Measurements from ENCODE around the gene ARHGEF4. TPM values are rescaled to one million over a fixed set of nuclear protein-coding genes. Genes with fewer than 3 reads are reported as not detected.

The ARHGEF4 gene
- total RNA-seq (1 to 10 TPM; 2.7 to 6.9 TPM), polyA plus RNA-seq (1 to 10 TPM; 1.1 to 1.7 TPM)
- long read RNA-seq, donor 1, result 0 reads
- long read RNA-seq, donor 2, partial matches to known transcripts, result 0 of 1 reads
- long read RNA-seq, donor 2, other reads (novel, unspliced or antisense), result 1 of 1 reads

GRCh38 chr2:130836501-130837174 lies at the start of gene ARHGEF4:
ARHGEF4 (plus strand) TSS chr2:130836914; CDS start chr2:130836954, 40 bp downstream.
- Histone ChIP-seq H3K36me3 (ENCODE audit: control insufficient read depth in 1 of 2, insufficient read depth in 2 of 2, low read length in 1 of 2) (no peaks in the 10 kb centered on the region), H3K4me3 (ENCODE audit: low read length in 2 of 2) (peak within 1 kb of the TSS; percentile 6 to 21), H3K9me3 (ENCODE audit: control insufficient read depth, low read length) (no peaks in the 10 kb centered on the region), H3K27me3 (ENCODE audit: control insufficient read depth in 1 of 2, insufficient read depth in 2 of 2, low read length in 1 of 2) (no peaks in the 10 kb centered on the region), H3K4me1 (ENCODE audit: control insufficient read depth in 1 of 2, insufficient read depth in 2 of 2, low read length in 2 of 2) (no peaks in the 10 kb centered on the region), H3K27ac (ENCODE audit: low read depth in 1 of 2, low read length in 2 of 2) (no peak within 1 kb of the TSS)
- ATAC-seq (ENCODE audit: low FRiP score), result no peak
- WGBS, 2 donors, result 7% methylated on average over 58 to 70 of the region's 70 CpGs
- intact Hi-C loops (cut with DNase I), result no loop called here
- DNase-seq, result peak in 1 of 2 donors; percentile 29

GRCh38 chr2:130787841-130788240 lies 48.9 kb upstream of the ARHGEF4 start:
- Histone ChIP-seq H3K4me1 (ENCODE audit: control insufficient read depth in 1 of 2, insufficient read depth in 2 of 2, low read length in 2 of 2) (no peaks in the 10 kb centered on the region), H3K27ac (ENCODE audit: low read depth in 1 of 2, low read length in 2 of 2) (no peak overlapping the region), H3K9me3 (ENCODE audit: control insufficient read depth, low read length) (no peaks in the 10 kb centered on the region), H3K36me3 (ENCODE audit: control insufficient read depth in 1 of 2, insufficient read depth in 2 of 2, low read length in 1 of 2) (no peaks in the 10 kb centered on the region), H3K4me3 (ENCODE audit: low read length in 2 of 2) (no peak overlapping the region), H3K27me3 (ENCODE audit: control insufficient read depth in 1 of 2, insufficient read depth in 2 of 2, low read length in 1 of 2) (no peaks in the 10 kb centered on the region)
- intact Hi-C loops (cut with DNase I), result no loop called here
- 88% methylated on average over 17 of the region's 17 CpGs for WGBS, 2 donors
- ATAC-seq (ENCODE audit: low FRiP score), result no peak
- DNase-seq, result no peak

GRCh38 chr2:130790312-130790711 lies 46.4 kb upstream of the ARHGEF4 start:
- Histone ChIP-seq H3K9me3 (ENCODE audit: control insufficient read depth, low read length) (no peaks in the 10 kb centered on the region), H3K27ac (ENCODE audit: low read depth in 1 of 2, low read length in 2 of 2) (no peak overlapping the region), H3K4me3 (ENCODE audit: low read length in 2 of 2) (no peak overlapping the region), H3K4me1 (ENCODE audit: control insufficient read depth in 1 of 2, insufficient read depth in 2 of 2, low read length in 2 of 2) (no peaks in the 10 kb centered on the region), H3K27me3 (ENCODE audit: control insufficient read depth in 1 of 2, insufficient read depth in 2 of 2, low read length in 1 of 2) (no peaks in the 10 kb centered on the region), H3K36me3 (ENCODE audit: control insufficient read depth in 1 of 2, insufficient read depth in 2 of 2, low read length in 1 of 2) (no peaks in the 10 kb centered on the region)
- no peak for DNase-seq
- ATAC-seq (ENCODE audit: low FRiP score), result no peak
- 83 to 88% methylated on average over 2 of the region's 2 CpGs for WGBS, 2 donors
- intact Hi-C loops (cut with DNase I), result loop anchor here in 1 of 2 donors (10.0 kb wide), 1 partner anchor 416 kb away; no protein-coding TSS in a partner anchor

- H3K4me3 ChIP-seq (ENCODE audit: low read length in 2 of 2), result no peak overlapping the region
- no peaks in the 10 kb centered on the region for H3K36me3 ChIP-seq (ENCODE audit: control insufficient read depth in 1 of 2, insufficient read depth in 2 of 2, low read length in 1 of 2)
- H3K4me1 ChIP-seq (ENCODE audit: control insufficient read depth in 1 of 2, insufficient read depth in 2 of 2, low read length in 2 of 2), result no peaks in the 10 kb centered on the region
- 83 to 86% methylated on average over 9 of the region's 9 CpGs for WGBS, 2 donors
- ATAC-seq (ENCODE audit: low FRiP score) (no peak), DNase-seq (no peak)
- no peaks in the 10 kb centered on the region for H3K9me3 ChIP-seq (ENCODE audit: control insufficient read depth, low read length)
- intact Hi-C loops (cut with DNase I), result loop anchor here in 1 of 2 donors (10.0 kb wide), 1 partner anchor 416 kb away; no protein-coding TSS in a partner anchor
- H3K27ac ChIP-seq (ENCODE audit: low read depth in 1 of 2, low read length in 2 of 2), result no peak overlapping the region
- H3K27me3 ChIP-seq (ENCODE audit: control insufficient read depth in 1 of 2, insufficient read depth in 2 of 2, low read length in 1 of 2), result no peaks in the 10 kb centered on the region
These were observed 45.7 kb upstream of the ARHGEF4 start for GRCh38 chr2:130790804-130791616.

- Histone ChIP-seq H3K9me3 (ENCODE audit: control insufficient read depth, low read length) (no peaks in the 10 kb centered on the region), H3K36me3 (ENCODE audit: control insufficient read depth in 1 of 2, insufficient read depth in 2 of 2, low read length in 1 of 2) (no peaks in the 10 kb centered on the region), H3K4me3 (ENCODE audit: low read length in 2 of 2) (no peak overlapping the region), H3K27me3 (ENCODE audit: control insufficient read depth in 1 of 2, insufficient read depth in 2 of 2, low read length in 1 of 2) (no peaks in the 10 kb centered on the region), H3K27ac (ENCODE audit: low read depth in 1 of 2, low read length in 2 of 2) (no peak overlapping the region), H3K4me1 (ENCODE audit: control insufficient read depth in 1 of 2, insufficient read depth in 2 of 2, low read length in 2 of 2) (no peaks in the 10 kb centered on the region)
- no peak for ATAC-seq (ENCODE audit: low FRiP score)
- DNase-seq, result no peak
- intact Hi-C loops (cut with DNase I), result loop anchor here in 1 of 2 donors (10.0 kb wide), 1 partner anchor 417 kb away; no protein-coding TSS in a partner anchor
- WGBS, 2 donors, result 69% methylated on average over 4 of the region's 4 CpGs
These were observed 45.1 kb upstream of the ARHGEF4 start for GRCh38 chr2:130791617-130791939.

GRCh38 chr2:130795431-130795830 lies 41.3 kb upstream of the ARHGEF4 start:
- intact Hi-C loops (cut with DNase I), result loop anchor here in 1 of 2 donors (5.0 to 10.0 kb wide), 2 partner anchors 297 to 421 kb away; partner anchors contain the start of gene FAM168B
- Histone ChIP-seq H3K27ac (ENCODE audit: low read depth in 1 of 2, low read length in 2 of 2) (no peak overlapping the region), H3K4me1 (ENCODE audit: control insufficient read depth in 1 of 2, insufficient read depth in 2 of 2, low read length in 2 of 2) (no peaks in the 10 kb centered on the region), H3K4me3 (ENCODE audit: low read length in 2 of 2) (no peak overlapping the region), H3K9me3 (ENCODE audit: control insufficient read depth, low read length) (no peaks in the 10 kb centered on the region), H3K36me3 (ENCODE audit: control insufficient read depth in 1 of 2, insufficient read depth in 2 of 2, low read length in 1 of 2) (no peaks in the 10 kb centered on the region), H3K27me3 (ENCODE audit: control insufficient read depth in 1 of 2, insufficient read depth in 2 of 2, low read length in 1 of 2) (no peaks in the 10 kb centered on the region)
- no peak for ATAC-seq (ENCODE audit: low FRiP score)
- no peak for DNase-seq
- 62% methylated on average over 2 of the region's 2 CpGs for WGBS, 2 donors

GRCh38 chr2:130796290-130796689 lies 40.4 kb upstream of the ARHGEF4 start:
- Histone ChIP-seq H3K36me3 (ENCODE audit: control insufficient read depth in 1 of 2, insufficient read depth in 2 of 2, low read length in 1 of 2) (no peaks in the 10 kb centered on the region), H3K9me3 (ENCODE audit: control insufficient read depth, low read length) (no peaks in the 10 kb centered on the region), H3K27me3 (ENCODE audit: control insufficient read depth in 1 of 2, insufficient read depth in 2 of 2, low read length in 1 of 2) (no peaks in the 10 kb centered on the region), H3K4me1 (ENCODE audit: control insufficient read depth in 1 of 2, insufficient read depth in 2 of 2, low read length in 2 of 2) (no peaks in the 10 kb centered on the region), H3K4me3 (ENCODE audit: low read length in 2 of 2) (no peak overlapping the region), H3K27ac (ENCODE audit: low read depth in 1 of 2, low read length in 2 of 2) (no peak overlapping the region)
- DNase-seq, result no peak
- no peak for ATAC-seq (ENCODE audit: low FRiP score)
- intact Hi-C loops (cut with DNase I), result loop anchor here (2.0 to 10.0 kb wide), 3 partner anchors 125 to 421 kb away; partner anchors contain the start of gene FAM168B (in 1 of the 2)
- 68 to 70% methylated on average over 3 of the region's 3 CpGs for WGBS, 2 donors

GRCh38 chr2:130797493-130798435 lies 39.0 kb upstream of the ARHGEF4 start:
- Histone ChIP-seq H3K9me3 (ENCODE audit: control insufficient read depth, low read length) (no peaks in the 10 kb centered on the region), H3K4me1 (ENCODE audit: control insufficient read depth in 1 of 2, insufficient read depth in 2 of 2, low read length in 2 of 2) (no peaks in the 10 kb centered on the region), H3K36me3 (ENCODE audit: control insufficient read depth in 1 of 2, insufficient read depth in 2 of 2, low read length in 1 of 2) (no peaks in the 10 kb centered on the region), H3K27ac (ENCODE audit: low read depth in 1 of 2, low read length in 2 of 2) (peak overlapping the region; percentile 38 to 72), H3K4me3 (ENCODE audit: low read length in 2 of 2) (peak overlapping the region; percentile 36 to 37), H3K27me3 (ENCODE audit: control insufficient read depth in 1 of 2, insufficient read depth in 2 of 2, low read length in 1 of 2) (no peaks in the 10 kb centered on the region)
- DNase-seq, result peak; percentile 94 to 98
- WGBS, 2 donors, result 0% methylated on average over 61 to 96 of the region's 96 CpGs
- peak; percentile 99 for ATAC-seq (ENCODE audit: low FRiP score)
- intact Hi-C loops (cut with DNase I), result loop anchor here (1.0 to 10.0 kb wide), 6 partner anchors 76 to 423 kb away; partner anchors contain the start of gene FAM168B (in 1 of the 2)

Data from aorta (tissue), 5 donors.